ENCODE results near the gene ZNF778.

DNA sequence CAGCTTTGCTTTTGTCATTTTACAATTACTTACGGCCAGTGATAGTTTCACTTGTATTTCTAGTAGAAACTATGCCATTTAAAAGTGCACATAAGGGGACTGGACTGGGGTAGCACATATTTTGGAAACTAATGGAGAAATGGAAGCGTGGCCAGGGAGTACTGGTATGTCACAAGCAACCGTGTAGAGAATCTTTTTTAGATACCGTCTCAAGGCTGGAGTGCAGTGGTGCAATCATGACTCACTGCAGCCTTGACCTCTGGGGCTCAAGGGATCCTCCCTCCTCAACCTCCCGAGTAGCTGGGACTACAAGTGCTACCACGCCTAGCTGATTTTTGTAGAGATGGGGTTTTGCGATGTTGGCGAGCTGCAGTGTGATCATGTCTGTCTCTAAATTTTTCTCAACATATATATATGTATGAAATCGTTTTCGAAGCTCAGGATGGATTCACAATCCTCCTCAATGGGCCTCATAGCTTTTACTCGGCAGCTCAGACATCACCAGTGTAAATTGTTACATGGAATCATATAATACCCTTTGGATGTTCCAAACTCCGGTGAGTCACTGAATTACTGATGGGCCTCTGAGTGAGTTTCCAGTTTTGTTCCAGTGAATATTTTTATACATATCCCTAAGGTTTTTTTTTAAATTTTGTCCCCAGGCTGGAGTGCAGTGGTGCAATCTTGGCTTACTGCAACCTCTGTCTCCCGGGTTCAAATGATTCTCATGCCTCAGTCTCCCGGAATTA is 51.7 kb downstream of the ZNF778 start:
- no peak for TF ChIP-seq CTCF (IDR thresholded peaks at IDR 0.05)
- TF ChIP-seq POLR2A (IDR thresholded peaks at IDR 0.05) = no peak
